C4-2B (cell line): ENCODE data around the gene SOX9.

ENCODE experiments used
- H3K27ac ChIP-seq: fragments of 450-650 bp; 2 replicates; pipeline ENCODE4 v1.5.1; 2017
- ZFX ChIP-seq: fragments of 450-650 bp; IDR thresholded peaks from 2 replicates; pipeline ENCODE4 v1.6.1; 2017
- TF ChIP-seq, protein P1 (sequence below): fragments of 450-650 bp; conservative IDR thresholded peaks from 2 replicates; pipeline ENCODE4 v1.5.1; 2017; ENCODE audit warnings: mild to moderate bottlenecking

The SOX9 gene

DNA sequence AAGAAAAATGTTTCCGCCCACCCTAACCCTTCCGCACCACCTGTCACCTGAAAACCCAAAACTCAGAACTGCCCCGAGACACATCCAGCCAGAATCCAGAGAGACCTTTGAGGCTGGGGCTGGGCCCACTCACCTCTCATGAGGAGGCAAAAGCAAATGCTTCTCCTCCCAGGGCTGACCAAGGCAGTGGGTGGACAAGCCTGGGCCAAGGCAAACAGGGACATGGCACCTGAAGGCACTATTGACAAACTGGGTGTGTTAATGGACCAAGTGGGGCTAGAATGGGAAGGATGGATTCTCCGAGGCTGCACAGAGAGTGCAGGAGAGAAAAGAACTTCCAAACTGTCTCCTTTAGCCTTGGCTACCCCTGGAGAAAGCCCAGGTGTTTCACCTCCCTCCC is 54.4 kb downstream of the SOX9 start:
- TF ChIP-seq ZFX: no peak
- TF ChIP-seq, protein P1, sequence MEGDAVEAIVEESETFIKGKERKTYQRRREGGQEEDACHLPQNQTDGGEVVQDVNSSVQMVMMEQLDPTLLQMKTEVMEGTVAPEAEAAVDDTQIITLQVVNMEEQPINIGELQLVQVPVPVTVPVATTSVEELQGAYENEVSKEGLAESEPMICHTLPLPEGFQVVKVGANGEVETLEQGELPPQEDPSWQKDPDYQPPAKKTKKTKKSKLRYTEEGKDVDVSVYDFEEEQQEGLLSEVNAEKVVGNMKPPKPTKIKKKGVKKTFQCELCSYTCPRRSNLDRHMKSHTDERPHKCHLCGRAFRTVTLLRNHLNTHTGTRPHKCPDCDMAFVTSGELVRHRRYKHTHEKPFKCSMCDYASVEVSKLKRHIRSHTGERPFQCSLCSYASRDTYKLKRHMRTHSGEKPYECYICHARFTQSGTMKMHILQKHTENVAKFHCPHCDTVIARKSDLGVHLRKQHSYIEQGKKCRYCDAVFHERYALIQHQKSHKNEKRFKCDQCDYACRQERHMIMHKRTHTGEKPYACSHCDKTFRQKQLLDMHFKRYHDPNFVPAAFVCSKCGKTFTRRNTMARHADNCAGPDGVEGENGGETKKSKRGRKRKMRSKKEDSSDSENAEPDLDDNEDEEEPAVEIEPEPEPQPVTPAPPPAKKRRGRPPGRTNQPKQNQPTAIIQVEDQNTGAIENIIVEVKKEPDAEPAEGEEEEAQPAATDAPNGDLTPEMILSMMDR: no peak
- H3K27ac ChIP-seq: no peak overlapping the region; the same call in 1 of the 2 replicates
